GM21529 (cell line): ENCODE results near the gene FGA.

ENCODE experiments used
- ATAC-seq: cut with Tn5 transposase; IDR thresholded peaks from one replicate; pipeline ENCODE4 v1.9.1; 2021; ENCODE audit not compliant: unreplicated experiment

Gene FGA

GRCh38 chr4:154590329-154591006 is at the start of gene FGA:
Gene FGA (minus strand): TSS chr4:154590742. CDS start chr4:154590687, 55 bp downstream.
- no peak for ATAC-seq

DNA sequence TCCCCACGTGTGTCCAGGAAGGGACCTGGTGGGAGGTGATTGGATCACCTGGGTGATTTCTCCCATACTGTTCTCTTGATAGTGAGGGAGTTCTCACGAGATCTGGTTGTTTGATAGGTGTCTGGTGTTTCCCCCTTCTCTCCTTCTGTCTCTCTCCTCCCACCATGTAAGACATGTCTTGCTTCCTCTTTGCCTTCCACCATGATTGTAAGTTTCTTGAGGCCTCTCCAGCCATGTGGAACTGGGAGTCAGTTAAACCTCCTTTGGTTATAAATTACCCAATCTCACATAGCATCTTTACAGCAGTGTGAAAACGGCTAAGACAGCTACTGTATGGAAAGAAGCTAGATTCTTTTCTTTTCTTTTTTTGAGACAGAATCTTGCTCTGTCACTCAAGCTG is 43.5 kb upstream of the FGA start:
- no peak for ATAC-seq

- no peak for ATAC-seq
Measured at GRCh38 chr4:154631828-154632227, 41.3 kb upstream of the FGA start.

DNA sequence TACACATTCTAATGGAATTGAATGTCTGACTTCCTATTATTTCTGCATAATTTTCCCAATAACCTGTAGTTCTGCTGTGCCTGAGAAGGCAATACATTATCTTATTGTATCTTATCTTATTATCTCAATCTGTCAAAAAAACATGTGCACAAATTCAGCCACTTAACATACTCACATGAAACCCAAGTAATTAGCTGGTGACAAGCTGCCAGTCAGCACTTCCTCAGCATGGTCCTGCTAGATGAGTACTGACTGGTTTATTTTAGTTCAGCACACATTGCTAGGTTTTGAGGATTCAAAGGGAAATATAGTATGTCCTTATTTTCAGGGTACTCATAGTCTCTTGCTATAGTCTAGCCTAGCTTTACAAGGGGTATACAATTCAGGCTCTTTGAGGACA is 39.8 kb upstream of the FGA start:
- no peak for ATAC-seq

DNA sequence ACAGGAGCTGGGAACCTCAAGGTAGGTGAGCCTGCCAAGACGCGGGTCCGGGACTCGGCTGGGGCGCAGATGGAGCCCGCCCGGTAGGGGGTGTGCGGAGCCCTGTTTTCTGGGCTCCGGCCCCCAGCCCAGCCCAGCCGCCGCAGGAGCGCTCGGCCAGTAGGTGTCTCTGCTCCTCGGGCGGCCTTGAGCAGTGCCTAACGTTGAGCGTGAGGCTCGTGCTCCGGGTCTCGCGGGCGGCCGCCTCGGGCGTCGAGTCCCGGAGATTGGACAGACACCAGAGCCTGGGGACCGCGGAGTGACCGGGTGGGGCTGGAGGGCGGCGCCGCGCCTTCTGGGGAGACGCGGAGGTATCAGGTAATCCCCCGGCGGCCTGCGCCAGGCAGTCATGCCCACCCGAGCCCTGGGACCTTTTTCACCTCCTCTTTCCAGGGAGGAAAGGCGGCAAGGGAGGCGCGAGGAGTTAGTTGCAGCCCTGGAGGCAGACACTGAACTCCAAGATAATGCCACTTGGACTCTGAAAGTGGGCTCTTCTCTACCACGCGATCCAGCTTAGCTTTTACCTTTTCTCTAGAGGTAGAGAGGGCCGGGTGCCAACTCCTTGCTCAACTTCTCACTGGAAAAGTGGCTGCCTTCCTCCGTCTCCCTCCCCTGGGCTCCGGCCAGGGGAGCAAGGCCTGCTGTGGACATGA is 36.4 kb upstream of the FGA start:
- peak; percentile 93 for ATAC-seq

- no peak for ATAC-seq
Measured at GRCh38 chr4:154625971-154626370, 35.4 kb upstream of the FGA start.

- ATAC-seq: no peak
Measured at GRCh38 chr4:154623995-154624394, 33.5 kb upstream of the FGA start.

DNA sequence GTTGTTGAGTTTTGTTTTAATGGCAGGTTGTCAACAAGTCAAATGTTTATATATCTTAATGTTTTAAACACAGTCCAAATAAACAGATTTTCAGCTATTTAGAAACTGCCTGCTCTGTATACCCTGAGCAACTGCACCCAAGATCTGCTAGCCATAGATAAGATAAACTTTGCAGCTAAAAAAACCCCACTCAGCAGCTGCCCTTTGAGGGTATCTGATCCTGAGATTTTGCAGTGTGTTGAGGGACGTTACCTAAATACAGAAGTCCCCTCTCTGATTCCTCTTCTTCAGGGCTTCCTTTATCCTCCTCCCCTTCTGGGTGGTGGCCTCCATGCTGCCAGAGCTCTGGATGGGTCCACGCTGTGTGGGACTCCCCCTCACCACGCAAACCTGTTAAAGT is 32.9 kb upstream of the FGA start:
- ATAC-seq: no peak

DNA sequence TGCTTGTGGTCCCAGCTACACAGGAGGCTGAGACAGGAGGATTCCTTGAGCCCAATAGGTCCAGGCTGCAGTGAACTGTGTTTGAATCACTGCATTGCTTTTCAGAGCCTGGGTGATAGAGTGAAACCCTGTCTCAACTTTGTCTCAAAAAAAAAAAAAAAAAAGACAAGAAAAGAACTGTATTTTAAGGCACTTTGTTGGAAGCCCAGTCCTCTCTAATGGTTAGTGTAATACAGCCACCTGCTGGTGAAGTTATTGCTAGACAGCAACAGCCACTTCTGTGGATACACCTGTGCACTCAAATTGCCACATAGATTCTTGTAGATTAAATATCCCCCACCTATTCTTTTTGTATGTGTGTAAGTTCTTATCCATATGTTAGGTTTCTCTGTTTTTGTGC is 32.1 kb upstream of the FGA start:
- ATAC-seq: peak; percentile 50

DNA sequence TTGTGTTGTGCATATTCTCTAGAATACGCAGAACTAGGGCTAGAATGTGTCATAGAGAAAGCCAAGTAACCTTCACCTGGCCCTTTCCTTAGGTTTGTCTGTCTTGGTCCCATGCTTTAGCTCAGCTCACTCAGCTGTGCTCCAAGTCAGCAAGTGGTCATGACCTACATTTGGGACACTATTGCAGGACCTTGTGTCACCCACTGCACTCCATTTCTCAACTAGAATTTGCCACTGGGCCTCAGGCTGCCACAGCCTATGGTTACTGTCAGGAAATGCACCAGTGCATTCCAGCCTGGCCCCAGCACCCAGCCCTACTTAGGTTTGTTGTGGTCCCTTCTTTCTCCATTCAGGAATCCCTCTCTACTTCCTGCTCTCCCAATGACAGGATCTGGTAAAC is 29.6 kb upstream of the FGA start:
- ATAC-seq: no peak

- peak; percentile 58 for ATAC-seq
Measured at GRCh38 chr4:154618708-154619315, 28.3 kb upstream of the FGA start.

DNA sequence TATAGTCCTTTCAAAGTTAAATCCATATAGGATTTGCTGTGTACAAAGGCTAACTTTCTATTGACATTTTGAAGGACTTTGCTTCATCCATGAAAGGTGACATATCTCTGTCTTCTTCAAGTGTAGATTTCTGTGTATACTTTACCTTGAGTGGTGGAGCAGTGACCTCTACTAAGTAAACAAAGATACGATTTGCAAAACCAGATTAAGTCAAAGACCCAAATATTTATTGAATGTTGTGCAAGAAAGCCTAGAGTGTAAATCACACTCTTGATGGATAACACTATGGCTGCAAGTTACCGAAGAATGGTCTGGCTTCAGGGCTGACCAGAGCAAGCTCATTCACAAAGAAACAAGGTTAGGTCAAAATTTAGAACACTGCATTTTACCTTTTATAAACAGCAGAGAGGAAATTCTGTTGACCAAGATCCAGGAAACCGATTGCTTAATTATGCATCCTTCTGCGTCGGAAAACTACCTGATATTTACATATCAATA is 27.3 kb upstream of the FGA start:
- no peak for ATAC-seq

GRCh38 chr4:154616731-154617130 is 26.2 kb upstream of the FGA start:
- peak; percentile 93 for ATAC-seq

DNA sequence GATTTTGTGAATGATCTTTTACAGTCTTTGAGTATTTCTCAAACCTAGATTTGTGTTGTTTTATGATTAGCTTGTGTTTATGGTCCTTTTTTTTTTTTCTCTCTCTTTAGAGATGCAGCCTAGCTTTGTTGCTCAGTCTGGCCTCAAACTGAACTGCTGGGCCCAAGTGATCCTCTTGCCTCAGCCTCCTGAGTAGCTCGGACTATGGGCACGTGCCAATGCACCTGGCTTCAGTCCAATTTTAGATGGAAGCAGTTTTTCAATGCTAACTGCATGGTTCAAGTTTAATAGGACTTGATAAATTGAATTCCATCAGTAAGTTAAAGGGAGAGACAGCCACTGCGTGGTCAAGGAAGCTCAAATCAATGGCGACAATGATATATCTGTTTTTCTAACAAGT is 25.7 kb upstream of the FGA start:
- ATAC-seq: no peak

DNA sequence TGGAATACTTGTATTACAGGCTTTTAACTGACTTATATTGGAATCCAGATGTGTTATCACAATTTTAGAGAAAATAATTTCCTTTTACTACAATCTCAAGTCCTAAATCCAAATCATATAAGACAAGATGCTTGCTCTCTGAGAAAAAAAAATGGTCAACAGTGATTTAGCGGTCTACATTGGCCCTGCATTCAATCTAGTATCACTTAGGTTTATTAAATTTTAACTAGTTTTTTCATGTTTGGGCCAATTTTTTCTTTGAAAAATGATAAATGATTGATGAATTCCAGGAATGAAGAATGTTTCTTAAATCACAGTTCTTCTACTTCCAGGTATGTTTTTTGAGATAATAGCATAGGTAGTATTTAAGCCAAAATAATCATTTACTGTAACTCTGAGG is 24.7 kb upstream of the FGA start:
- ATAC-seq: no peak

GRCh38 chr4:154614306-154614705 is 23.8 kb upstream of the FGA start:
- no peak for ATAC-seq

DNA sequence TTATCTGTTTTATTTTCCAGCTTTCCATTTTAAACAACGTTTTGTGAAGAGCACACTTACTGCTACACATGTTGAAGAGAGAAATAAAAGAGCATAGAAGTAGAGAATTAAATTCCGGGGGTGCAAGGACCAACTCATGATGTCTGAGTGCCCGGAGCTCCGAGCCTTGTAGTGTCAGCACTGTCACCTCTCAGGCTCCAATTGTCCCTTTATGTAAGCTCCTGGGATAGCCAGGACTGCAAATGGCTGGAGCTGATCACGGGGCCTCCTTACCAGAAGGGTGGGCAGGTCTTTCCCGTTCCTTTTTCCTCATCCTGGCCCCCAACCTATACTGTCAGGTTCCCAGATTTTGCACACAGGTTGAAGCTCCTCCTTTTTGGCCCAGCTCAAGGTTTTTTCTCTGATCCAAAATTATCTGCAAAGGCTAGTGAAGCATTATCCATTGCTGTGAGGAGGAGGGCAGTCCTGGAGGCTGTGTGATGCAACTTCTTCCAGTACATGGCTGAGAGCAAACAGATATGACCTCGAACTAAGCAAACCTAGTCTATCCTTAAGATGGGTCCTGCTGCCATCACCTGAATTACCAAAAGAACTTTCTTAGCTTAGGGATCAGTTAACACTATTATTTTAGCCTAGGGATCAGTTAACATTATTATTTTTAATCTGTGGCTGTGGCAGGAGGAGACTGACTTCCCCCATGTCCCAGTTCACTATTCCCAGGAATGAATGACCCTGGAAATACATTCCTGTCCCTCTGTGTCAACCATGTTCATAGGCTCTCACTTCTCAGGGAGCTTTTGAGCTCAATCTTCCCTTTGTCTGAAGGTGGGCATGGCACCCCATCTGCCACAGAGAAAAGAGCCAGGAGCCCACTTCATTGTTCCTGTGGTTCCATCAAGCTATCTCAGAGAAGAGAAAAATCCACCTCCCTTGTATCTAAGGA is 22.2 kb upstream of the FGA start, which contains the start of gene FGG:
Gene FGG (minus strand): TSS at position 185 of the 943 bp plus-strand sequence. CDS start 47 bp downstream, at position 138.
- no peak for ATAC-seq

DNA sequence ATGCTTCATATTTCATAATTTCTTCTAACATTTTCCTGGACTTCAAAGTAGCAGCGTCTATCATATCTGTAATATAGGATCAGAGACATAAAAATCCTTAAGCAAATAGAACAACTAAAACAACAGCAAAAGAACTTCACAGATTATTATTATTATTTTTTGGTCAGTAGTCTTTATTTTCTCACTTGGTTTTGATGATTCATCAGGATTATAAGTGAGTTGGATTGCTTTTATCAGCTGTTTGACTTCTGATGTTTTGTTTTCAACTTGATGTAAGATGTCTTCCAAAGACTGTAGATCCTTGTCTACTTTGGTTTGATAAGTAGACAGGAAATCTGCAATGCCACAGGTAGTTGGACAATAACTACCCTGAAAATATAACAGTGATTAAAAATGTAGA is 21.3 kb upstream of the FGA start:
- ATAC-seq: no peak

- ATAC-seq: no peak
Measured at GRCh38 chr4:154610582-154610981, 20.0 kb upstream of the FGA start.

DNA sequence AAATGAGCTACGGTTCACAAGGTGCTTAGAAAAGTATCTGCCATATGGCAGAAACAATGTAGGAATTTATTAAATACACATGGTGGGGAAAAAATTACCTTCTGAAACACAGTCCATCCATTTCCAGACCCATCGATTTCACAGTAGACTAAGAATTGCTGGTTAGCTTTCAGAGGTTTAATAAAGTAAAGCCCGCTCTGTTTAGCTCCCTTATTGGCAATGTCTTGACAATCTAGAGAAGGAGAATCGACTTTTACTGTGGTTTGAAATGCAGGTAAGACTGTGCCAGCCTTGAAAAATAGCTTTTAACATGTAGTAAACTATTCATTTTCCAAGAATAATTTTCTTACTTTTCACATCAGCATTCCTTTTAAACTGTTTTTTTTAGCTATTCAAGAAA is 19.0 kb upstream of the FGA start:
- no peak for ATAC-seq
